Stimulated activated CD4-positive, alpha-beta T cell treated with anti-CD3 and anti-CD28 coated beads, Interleukin-2, amount 100 ng/mL, for 24 hours (primary cell): Measurements from ENCODE around the gene NLRP7.
"Not testable (repeated sequence)": the region's sequence is repeated elsewhere in the genome, so short reads cannot be mapped to it uniquely, and the experiment has no call there.

Source experiments
- DNase-seq, 2 donors: peaks; one replicate each; pipeline ENCODE4 v3.0.0-alpha.2; 2020

Gene NLRP7

DNA sequence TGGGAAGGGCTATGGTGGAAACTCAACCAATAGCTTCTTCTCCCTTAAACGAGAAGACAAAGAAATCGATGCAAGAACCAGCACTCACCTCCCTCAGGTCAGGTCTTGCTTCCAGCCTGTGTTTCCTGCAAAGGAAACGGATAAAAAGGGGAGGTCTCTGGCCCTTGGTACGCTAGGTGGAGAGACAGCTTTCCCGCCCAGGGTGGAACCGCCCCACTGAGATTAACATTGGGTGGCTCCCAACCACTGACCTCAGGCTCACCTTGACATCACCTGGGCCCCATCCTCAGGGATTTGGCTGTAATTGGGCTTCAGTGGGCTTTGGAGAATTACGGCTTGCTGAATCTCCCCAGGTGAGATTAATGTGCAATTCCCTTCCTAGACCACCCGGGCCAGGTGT, at the start of gene NLRP7:
Gene NLRP7 (minus strand): TSS at position 150 of the 400 bp plus-strand sequence.
- DNase-seq = no peak

DNA sequence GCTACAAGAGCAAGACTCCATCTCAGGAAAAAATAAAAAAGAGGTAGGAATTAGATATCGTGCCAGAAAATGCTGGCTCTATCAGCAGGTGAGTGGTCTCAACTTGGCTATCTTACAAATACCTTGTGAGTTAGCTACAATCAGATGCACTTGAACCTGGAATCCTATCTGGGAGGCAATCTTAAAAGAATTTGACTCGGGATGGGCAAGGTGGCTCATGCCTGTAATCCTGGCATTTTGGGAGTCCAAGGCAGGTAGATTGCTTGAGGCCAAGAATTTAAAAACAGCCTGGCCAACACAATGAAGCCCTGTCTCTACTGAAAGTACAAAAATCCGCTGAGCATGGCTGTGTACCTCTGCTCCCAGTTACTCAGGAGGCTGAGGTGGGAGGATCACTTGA, 48.2 kb upstream of the NLRP7 start:
- DNase-seq = no peak

DNA sequence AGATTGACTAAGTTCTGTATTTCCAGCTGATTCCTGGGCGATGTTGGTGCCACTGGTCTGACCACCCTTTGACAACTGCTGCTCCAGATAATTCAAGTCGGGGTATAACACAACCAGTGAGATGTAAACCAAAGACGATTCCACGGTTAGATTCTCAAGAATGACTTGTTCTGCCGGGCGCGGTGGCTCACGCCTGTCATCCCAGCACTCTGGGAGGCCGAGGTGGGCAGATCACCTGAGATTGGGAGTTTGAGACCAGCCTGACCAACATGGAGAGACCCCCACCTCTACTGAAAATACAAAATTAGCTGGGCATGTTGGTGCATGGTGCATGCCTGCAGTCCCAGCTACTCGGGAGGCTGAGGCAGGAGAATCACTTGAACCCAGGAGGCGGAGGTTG, 42.2 kb upstream of the NLRP7 start:
- DNase-seq = not testable (repeated sequence)

DNA sequence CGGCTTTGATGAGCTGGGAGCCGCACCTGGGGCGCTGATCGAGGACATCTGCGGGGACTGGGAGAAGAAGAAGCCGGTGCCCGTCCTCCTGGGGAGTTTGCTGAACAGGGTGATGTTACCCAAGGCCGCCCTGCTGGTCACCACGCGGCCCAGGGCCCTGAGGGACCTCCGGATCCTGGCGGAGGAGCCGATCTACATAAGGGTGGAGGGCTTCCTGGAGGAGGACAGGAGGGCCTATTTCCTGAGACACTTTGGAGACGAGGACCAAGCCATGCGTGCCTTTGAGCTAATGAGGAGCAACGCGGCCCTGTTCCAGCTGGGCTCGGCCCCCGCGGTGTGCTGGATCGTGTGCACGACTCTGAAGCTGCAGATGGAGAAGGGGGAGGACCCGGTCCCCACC, 35.2 kb upstream of the NLRP7 start:
- not testable (repeated sequence) for DNase-seq

DNA sequence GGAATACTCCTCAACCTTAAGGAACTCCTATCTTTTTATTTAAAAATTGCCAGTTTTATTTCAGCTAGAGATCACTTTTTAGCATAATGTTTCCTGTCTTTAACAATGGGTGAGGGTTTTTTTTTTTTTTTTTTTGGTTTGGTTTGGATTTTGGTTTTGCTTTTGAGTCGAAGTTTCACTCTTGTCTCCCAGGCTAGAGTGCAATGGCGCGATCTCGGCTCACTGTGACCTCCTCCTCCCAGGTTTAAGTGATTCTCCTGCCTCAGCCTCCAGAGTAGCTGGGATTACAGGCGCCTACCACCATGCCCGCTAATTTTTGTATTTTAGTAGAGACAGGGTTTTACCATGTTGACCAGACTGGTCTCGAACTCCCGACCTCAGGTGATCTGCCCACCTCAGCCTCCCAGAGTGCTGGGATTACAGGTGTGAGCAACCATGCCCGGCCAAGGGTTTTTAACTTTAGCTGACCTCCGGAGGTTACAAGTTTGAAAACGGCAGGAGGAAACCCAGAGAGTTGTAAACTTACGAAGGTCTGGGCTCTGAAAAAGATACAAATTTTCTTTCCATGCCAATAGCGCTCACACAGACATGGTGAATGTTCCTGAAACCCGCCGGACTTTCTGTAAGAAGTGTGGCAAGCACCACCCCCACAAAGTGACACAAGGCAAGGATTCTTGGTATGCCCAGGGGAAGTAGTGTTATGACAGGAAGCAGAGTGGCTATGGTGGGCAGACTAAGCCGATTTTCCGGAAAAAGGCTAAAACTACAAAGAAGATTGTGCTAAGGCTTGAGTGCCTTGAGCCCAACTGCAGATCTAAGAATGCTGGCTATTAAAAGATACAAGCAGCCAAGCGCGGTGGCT, 26.1 kb upstream of the NLRP7 start:
- not testable (repeated sequence) for DNase-seq

DNA sequence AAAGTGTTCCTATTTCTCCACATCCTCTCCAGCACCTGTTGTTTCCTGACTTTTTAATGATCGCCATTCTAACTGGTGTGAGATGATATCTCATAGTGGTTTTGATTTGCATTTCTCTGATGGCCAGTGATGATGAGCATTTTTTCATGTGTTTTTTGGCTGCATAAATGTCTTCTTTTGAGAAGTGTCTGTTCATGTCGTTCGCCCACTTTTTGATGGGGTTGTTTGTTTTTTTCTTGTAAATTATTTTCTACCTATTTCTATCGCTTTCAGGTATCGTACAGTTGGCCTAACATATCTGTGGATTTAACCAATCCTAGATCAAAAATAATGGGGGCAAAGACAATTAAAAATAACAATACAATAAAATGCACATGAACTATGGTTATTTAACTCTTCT, 24.1 kb upstream of the NLRP7 start:
- DNase-seq = not testable (repeated sequence)

DNA sequence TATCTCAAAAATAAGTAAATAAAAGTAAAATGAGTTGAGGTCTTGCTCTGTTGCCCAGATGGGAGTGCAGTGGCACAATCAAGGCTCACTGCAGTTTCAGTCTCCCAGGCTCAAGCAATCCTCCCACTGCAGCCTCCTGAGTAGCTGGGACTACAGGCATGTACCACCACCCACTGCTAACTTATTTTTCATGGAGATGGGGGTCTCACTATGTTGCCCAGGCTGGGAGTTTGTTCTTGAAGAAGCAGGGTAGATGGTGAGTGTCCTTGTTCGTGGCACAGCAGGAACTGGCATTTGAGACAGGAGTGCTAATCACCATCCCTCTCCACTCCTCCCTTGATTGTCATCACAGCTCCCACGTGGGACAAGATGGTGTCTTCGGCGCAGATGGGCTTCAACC, 22.3 kb upstream of the NLRP7 start:
- no peak for DNase-seq

DNA sequence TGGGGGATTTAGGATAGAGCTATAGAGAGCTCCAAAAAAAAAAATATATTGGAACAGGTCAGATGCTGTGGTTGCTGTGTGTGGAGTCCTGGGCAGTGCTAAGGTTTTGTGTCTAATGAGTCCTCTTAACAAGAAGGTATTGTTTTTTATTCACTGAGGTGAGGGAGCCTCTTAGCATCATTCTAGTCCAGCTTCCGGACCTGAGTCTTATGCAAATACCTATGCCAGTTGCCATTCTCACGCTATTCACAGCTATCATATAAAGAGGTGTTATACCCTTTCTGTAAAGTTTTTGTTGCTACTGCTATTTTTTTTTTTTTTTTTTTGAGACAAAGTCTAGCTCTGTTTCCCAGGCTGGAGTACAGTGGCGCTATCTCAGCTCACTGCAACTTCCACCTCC, 20.3 kb upstream of the NLRP7 start:
- DNase-seq = no peak

DNA sequence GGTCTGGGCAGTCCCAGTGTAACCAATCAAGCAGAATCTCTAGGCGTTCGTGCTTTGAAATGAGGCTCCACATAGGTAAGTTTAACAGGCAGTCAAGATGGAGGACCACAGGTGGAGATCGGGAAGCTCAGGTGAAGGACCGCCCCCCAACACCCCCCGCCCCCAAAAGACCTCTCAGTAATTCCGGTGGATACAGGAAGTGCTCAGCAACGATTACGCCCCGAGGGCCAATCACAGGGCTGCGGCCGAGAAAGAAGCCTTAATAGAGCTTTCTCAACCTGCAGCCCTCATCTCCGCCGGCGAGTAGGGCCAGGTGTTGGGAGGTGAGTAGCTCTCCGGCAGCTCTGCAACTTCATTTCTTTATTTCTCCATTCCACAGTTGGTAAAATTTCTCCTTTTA, 17.7 kb upstream of the NLRP7 start:
- not testable (repeated sequence) for DNase-seq

DNA sequence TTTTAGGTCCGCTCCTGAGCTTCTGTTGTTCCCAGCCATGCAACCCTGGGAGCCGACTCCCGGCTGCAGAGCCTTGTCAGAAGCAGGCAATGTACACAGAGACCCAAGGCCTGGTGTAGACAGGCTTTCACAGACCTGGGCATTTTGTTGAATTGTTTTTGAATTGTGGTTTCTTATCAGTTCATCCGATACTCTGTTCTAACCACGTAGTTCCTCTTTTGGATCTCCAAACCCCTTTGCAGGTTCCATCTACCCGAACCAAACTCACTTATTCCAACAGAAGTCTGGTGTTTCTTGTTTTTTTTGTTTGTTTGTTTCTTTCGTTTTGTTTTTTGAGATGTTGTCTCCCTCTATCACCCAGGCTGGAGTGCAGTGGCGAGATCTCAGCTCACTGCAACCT, 12.5 kb upstream of the NLRP7 start:
- DNase-seq = no peak

DNA sequence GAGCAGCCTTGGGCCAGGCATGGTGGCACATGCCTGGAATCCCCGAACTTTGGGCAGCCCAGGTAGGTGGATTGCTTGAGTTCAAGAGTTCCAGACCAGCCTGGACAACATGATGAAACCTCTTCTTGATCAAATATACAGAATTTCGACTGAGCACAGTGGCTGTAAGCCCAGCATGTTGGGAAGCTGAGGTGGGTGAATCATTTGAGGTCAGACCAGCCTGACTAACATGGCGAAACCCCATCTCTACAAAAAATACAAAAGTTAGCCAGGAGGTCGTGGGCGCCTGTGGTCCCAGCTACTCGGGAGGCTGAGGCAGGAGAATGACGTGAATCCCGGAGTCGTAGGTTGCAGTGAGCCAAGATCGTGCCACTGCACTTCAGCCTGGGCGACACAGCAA, 8.0 kb upstream of the NLRP7 start:
- DNase-seq = no peak

DNA sequence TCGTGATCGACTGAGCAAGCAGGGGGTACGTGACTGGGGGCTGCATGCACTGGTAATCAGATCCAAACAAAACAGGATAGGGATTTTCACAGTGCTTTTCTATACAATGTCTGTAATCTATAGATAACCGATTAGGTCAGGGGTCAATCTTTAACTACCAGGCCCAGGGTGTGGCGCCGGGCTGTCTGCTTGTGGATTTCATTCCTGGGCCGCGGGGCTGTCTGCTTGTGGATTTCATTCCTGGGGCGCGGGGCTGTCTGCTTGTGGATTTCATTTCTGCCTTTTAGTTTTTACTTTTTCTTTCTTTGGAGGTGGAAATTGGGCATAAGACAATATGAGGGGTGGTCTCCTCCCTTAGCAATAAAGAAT, 6.0 kb upstream of the NLRP7 start:
- not testable (repeated sequence) for DNase-seq

DNA sequence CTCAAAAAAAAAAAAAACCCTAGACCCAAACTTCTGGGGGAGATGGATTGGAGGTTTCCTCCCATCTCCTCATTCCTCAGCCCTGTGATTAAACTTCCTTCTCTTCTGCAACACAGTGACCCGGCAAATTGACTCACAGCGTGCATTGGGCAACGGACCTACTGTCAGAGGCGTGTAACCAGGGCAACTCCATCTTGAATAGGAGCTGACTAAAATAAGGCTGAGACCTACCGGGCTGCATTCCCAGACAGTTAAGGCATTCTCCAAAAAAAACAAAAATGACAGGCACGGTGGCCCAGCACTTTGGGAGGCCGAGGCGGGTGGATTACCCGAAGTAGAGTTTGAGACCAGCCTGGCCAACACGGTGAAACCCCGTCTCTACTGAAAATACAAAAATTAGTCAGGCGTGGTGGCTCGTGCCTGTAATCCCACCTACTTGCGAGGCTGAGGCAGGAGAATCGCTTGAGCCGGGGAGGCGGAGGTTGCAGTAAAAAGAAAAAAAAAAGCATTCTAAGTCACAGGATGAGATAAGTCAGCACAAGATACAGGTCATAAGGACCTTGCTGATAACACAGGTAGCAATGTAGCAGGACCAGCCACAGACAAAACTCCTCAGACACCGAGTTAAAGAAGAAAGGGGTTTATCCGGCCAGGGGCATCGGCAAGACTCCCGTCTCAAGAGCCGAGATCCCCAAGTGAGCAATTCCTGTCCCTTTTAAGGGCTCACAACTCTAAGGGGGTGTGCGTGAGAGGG, 5.4 kb upstream of the NLRP7 start:
- DNase-seq = no peak

DNA sequence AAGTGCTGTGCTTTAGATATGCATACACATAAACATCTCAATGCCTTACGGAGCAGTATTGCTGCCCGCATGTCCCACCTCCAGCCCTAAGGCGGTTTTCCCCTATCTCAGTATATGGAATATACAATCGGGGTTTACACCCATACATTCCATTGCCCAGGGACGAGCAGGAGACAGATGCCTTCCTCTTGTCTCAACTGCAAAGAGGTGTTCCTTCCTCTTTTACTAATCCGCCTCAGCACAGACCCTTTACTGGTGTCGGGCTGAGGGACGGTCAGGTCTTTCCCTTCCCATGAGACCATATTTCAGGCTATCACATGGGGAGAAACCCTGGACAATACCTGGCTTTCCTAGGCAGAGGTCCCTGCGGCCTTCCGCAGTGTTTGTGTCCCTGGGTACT, 3.2 kb upstream of the NLRP7 start:
- DNase-seq = not testable (repeated sequence)

DNA sequence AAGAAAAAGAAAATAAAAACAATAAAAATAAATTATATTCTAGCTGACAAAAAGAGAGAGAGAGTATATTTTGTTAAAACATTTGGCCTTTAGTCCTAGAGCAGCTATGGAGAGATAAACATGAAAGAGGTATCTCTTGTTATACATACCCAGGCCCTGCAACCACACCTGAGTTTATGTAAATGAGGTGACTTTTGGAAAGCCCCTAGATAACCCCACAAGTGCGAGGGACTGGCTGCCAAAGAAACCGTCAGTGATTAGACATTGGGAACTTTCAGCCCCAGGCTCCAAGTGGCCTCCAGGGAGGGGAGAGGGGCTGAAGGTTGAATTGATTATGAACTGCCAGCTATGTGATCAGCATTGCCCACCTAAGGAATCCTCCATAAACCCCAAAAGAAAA, 2.1 kb upstream of the NLRP7 start:
- no peak for DNase-seq

DNA sequence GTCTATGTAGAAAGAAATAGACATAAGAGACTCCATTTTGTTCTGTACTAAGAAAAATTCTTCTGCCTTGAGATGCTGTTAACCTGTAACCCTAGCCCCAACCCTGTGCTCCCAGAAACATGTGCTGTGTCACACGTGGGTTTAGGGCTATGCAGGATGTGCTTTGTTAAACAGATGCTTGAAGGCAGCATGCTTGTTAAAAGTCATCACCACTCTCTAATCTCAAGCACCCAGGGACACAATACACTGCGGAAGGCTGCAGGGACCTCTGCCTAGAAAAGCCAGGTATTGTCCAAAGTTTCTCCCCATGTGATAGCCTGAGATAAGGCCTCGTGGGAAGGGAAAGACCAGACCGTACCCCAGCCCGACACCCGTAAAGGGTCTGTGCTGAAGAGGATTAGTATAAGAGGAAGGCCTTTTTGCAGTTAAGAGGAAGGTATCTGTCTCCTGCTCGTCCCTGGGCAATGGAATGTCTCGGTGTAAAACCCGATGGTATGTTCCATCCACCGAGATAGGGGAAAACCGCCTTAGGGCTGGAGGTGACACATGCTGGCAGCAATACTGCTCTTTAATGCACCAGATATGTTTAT, 3.5 kb downstream of the NLRP7 start:
- DNase-seq = not testable (repeated sequence)

DNA sequence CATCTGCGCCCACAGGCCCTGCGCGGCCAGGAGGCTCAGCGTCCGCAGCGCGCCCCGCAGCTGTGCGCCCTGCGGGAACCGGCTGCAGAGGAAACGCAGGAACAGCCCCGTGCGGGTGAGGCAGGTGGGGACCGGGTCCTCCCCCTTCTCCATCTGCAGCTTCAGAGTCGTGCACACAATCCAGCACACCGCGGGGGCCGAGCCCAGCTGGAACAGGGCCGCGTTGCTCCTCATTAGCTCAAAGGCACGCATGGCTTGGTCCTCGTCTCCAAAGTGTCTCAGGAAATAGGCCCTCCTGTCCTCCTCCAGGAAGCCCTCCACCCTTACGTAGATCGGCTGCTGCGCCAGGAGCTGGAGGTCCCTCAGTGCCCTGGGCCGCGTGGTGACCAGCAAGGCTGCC, 7.8 kb downstream of the NLRP7 start:
- not testable (repeated sequence) for DNase-seq

DNA sequence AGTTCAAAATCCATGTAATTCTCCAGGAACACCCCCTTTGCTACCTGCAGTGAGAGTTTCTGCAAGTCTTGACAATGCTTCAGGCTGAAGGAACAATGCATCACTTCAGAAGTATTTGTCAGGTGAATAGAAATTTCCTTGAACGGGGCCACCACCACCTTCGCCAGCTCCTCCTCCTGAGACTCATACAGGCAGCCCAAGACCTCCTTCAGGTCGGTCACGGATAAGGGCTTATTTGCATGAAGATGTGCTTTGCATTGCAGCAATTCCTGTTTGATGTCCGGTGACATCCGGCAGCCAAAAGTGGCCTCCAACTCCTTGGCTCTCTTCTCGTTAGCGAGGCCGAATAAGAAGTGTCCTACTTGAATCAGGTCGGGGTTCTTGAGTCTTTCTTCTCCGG, 8.4 kb downstream of the NLRP7 start:
- no peak for DNase-seq

DNA sequence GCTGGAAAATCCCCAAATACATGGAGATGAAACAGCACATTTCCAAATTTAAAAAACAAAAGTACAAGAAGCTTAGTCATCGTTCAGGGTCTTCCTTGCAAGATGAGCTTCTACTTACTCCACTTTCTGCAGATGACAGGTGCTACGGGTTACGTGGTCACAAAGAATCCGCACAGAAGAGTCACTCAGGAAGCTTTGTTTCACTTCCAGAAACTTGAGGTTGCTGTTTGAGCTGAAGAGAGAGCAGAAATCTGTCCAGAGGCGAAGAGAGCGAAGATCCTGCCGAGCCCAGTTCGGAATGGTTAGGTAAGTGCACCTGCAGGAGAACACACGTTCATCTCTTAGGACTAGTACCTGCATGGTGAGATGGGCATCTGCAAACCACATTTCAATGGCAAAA, 9.4 kb downstream of the NLRP7 start:
- no peak for DNase-seq

DNA sequence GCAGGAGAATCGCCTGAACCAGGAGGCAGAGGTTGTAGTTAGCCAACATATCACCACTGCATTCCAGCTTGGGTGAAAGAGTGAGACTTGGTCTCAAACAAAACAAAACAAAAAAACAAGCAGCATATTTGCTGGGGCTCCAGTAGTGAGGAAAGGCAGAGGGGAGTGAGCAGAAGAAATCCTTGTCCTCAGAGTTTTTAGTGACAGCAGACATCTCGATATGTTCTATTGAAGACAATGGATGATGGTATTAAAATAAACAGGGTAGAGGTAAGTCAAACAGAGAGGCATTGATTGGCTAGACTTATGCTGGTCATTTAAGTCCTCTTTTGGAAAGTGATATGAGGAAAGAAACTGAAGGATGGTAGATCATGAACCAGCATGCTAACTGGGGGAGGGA, 19.0 kb downstream of the NLRP7 start:
- no peak for DNase-seq

DNA sequence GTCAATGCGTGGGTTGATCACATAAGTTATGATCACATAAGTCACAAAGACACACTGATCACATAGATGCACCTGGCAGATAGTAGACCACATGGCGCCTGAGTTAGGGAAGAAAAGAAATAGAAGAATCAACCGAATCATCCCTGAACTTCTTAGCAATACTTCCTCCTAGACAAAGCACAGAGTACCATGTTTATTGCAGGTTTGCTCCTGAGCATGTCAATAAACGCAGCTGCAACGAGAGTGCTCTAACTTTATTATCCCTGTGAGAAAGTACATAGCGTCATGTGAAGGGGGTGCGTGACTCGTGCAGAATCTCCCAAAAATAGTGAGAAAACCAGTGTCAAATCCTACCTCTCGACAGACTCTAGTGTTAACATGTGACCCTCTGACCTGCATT, 24.1 kb downstream of the NLRP7 start:
- DNase-seq = no peak

DNA sequence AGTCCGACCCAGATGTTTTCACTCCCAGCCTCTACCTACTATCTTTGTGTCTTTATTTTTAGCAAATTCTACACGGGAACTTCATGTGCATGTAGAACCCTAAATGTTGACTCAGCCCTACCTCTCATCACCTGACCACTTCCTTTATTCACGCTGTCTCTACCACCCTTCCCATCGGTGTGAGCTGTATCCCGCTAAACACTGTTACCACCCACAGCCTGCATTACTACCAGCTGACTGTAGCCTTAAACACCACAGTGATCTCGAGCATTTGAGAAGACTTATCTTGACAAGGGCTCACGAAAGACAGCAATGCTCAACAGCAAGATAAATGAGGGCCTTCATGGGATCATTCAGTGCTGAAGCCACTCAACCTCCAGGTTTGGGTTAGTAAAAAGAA, 26.2 kb downstream of the NLRP7 start:
- DNase-seq = no peak

DNA sequence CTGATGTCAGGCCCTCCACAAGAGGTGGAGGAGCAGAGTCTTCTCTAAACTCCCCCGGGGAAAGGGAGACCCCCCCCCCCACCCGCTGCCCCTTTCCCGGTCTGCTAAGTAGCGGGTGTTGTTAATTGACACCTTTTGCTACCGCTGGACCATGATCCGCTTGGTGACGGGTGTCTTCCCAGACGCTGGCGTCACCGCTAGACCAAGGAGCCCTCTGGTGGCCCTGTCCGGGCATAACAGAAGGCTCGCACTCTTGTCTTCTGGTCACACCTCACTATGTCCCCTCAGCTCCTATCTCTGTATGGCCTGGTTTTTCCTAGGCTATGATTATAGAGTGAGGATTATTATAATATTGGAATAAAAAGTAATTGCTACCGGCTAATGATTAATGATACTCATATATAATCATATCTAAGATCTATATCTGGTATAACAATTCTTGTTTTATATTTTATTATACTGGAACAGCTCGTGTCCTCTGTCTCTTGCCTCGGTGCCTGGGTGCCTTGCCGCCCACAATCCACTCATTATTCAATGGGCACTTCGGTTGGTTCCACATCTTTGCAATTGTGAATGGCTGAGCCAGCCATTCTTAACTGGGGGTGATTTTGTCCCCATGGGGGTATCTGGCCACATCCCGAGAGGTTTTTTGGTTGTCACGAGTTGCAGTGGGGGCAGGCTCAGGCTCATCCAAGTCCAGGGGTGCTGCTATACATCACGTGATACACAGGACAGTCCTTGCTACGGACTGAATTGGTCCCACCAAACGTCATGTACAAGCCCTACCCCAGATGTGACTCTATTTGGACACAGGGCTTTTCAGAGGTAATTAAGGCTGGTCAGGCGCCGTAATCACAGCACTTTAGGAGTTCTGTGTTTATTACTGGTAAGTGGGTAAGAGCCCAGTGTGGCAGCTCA, 27.4 kb downstream of the NLRP7 start:
- DNase-seq = peak in 1 of 2 donors; percentile 3
